Measurements from ENCODE around the gene SFI1. TPM values are rescaled to one million over a fixed set of nuclear protein-coding genes. Genes with fewer than 3 reads are reported as not detected.

SFI1 gene
- total and polyA plus RNA-seq, 4 donors = 14.0 to 46.0 (median 32.7) TPM

DNA sequence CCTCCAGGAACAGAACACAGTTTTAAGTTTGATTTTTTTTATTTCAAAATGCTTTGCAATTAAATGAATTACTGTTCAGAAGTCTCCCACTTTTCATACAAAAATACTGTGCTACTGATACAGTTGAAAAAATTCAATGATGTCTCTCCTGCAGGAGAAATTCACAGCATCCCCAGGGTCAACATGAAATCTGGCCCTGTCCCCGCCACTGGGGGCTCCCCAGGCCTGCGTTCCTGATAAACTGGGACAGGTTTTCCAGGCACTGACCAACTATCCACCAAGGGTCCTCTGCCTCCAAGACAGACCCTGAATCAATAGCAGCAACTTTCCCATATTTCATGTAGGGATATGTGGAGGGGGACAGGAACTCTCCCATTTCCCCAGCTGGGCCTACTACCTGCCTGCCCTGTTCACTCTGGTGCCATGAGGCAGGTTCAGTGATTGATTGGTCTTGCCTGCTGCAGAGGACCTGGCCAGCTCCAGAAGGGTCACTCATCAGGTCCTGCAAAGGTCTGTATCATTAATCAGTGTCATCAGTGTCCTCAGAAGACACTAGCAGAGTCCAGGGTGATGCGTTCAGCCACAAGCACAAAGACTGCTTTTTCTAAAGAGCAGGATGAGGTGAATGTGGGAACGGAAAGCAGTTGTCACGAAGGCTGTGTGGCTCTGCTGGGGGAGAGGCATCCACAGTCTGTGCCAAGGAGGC, 122.3 kb downstream of the SFI1 start:
- TF ChIP-seq, protein P1, sequence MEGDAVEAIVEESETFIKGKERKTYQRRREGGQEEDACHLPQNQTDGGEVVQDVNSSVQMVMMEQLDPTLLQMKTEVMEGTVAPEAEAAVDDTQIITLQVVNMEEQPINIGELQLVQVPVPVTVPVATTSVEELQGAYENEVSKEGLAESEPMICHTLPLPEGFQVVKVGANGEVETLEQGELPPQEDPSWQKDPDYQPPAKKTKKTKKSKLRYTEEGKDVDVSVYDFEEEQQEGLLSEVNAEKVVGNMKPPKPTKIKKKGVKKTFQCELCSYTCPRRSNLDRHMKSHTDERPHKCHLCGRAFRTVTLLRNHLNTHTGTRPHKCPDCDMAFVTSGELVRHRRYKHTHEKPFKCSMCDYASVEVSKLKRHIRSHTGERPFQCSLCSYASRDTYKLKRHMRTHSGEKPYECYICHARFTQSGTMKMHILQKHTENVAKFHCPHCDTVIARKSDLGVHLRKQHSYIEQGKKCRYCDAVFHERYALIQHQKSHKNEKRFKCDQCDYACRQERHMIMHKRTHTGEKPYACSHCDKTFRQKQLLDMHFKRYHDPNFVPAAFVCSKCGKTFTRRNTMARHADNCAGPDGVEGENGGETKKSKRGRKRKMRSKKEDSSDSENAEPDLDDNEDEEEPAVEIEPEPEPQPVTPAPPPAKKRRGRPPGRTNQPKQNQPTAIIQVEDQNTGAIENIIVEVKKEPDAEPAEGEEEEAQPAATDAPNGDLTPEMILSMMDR (IDR thresholded peaks at IDR 0.05; ENCODE audit: control extremely low read depth, extremely low read depth) = no peak
- Histone ChIP-seq H3K36me3 (ENCODE audit: control insufficient read depth in 4 of 4, insufficient read depth in 4 of 4, low read length in 4 of 4) (peaks cover 0 to 63% (median 6%) of the 10 kb centered on the region in 4 donors), H3K27me3 (ENCODE audit: control insufficient read depth in 3 of 3, insufficient read depth in 3 of 3, low read length in 2 of 3) (no peaks in the 10 kb centered on the region), H3K27ac (ENCODE audit: low read depth in 1 of 2, low read length in 1 of 2) (no peak overlapping the region), H3K9ac (ENCODE audit: insufficient read depth in 1 of 2, low read length in 2 of 2) (no peak overlapping the region), H3K4me3 (no peak overlapping the region), H3K4me1 (ENCODE audit: control insufficient read depth in 5 of 5, insufficient read depth in 5 of 5, low read length in 5 of 5) (peaks cover 0 to 17% (median 0%) of the 10 kb centered on the region in 5 donors), H3K9me3 (ENCODE audit: control insufficient read depth in 4 of 4, insufficient read depth in 3 of 4, low read length in 3 of 4) (no peaks in the 10 kb centered on the region)
- DNase-seq (no peak), ATAC-seq (ENCODE audit: insufficient read depth, low FRiP score) (no peak)
- WGBS, 2 donors = 86 to 91% methylated on average over 5 of the region's 5 CpGs

GRCh38 chr22:31619611-31620300, 123.4 kb downstream of the SFI1 start:
- TF ChIP-seq, protein P1 (IDR thresholded peaks at IDR 0.05; ENCODE audit: control extremely low read depth, extremely low read depth) = no peak
- H3K4me1 ChIP-seq (ENCODE audit: control insufficient read depth in 5 of 5, insufficient read depth in 5 of 5, low read length in 5 of 5) = peaks cover 0 to 15% (median 0%) of the 10 kb centered on the region in 5 donors
- H3K27ac ChIP-seq (ENCODE audit: low read depth in 1 of 2, low read length in 1 of 2) = no peak overlapping the region
- H3K36me3 ChIP-seq (ENCODE audit: control insufficient read depth in 4 of 4, insufficient read depth in 4 of 4, low read length in 4 of 4) = peaks cover 0 to 67% (median 6%) of the 10 kb centered on the region in 4 donors
- H3K27me3 ChIP-seq (ENCODE audit: control insufficient read depth in 3 of 3, insufficient read depth in 3 of 3, low read length in 2 of 3) = no peaks in the 10 kb centered on the region
- no peak overlapping the region for H3K9ac ChIP-seq (ENCODE audit: insufficient read depth in 1 of 2, low read length in 2 of 2)
- ATAC-seq (ENCODE audit: insufficient read depth, low FRiP score) = no peak
- H3K4me3 ChIP-seq = no peak overlapping the region
- DNase-seq = no peak
- WGBS, 2 donors = 93 to 97% methylated on average over 14 of the region's 14 CpGs
- H3K9me3 ChIP-seq (ENCODE audit: control insufficient read depth in 4 of 4, insufficient read depth in 3 of 4, low read length in 3 of 4) = no peaks in the 10 kb centered on the region

DNA sequence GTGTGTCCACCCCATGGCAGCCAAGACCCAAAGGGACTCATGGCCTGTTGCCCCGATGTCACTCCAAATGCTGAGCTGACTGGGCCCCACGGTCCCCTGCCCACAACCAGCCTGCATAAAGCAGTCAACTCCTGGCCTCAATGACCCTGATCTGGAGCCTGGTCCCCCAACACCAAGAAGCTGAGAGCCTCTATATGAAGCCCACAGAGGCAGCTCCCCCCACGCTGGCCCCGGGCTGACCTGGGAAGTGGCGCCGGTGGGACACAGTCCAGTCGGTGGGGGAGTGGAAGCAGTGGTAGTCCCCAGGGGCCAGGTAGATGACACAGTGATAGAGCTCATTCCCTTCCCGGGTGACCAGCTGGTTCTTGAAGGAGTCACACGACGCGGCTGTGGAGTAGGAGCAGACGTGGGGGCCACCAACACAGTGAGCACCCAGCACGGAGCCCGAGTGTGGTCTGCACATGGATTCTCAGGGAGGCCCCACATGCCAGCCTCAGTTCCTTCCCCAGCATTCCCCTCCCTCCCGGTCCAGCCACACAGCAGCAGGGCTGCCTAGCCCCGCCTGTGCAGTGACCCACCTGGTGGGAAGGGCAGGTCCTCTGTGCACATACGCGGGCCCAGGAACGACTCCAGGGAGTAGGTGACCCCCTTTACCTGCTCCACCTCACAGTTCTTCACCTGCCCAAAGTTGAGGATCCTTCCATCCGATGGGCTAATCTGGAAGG, 124.6 kb downstream of the SFI1 start:
- Histone ChIP-seq H3K36me3 (ENCODE audit: control insufficient read depth in 4 of 4, insufficient read depth in 4 of 4, low read length in 4 of 4) (peaks cover 0 to 71% (median 6%) of the 10 kb centered on the region in 4 donors), H3K9ac (ENCODE audit: insufficient read depth in 1 of 2, low read length in 2 of 2) (no peak overlapping the region), H3K4me1 (ENCODE audit: control insufficient read depth in 5 of 5, insufficient read depth in 5 of 5, low read length in 5 of 5) (peaks cover 0 to 16% (median 1%) of the 10 kb centered on the region in 5 donors), H3K4me3 (no peak overlapping the region), H3K27me3 (ENCODE audit: control insufficient read depth in 3 of 3, insufficient read depth in 3 of 3, low read length in 2 of 3) (no peaks in the 10 kb centered on the region), H3K27ac (ENCODE audit: low read depth in 1 of 2, low read length in 1 of 2) (no peak overlapping the region), H3K9me3 (ENCODE audit: control insufficient read depth in 4 of 4, insufficient read depth in 3 of 4, low read length in 3 of 4) (no peaks in the 10 kb centered on the region)
- ATAC-seq (ENCODE audit: insufficient read depth, low FRiP score) (no peak), DNase-seq (no peak)
- TF ChIP-seq, protein P1 (IDR thresholded peaks at IDR 0.05; ENCODE audit: control extremely low read depth, extremely low read depth) = no peak
- WGBS, 2 donors = 90 to 92% methylated on average over 20 of the region's 20 CpGs
